ENCODE data around the gene ANKS1B.

The ANKS1B gene

GRCh38 chr12:99759444-99759843 lies 225.3 kb downstream of the ANKS1B start:
- DNase-seq (ENCODE audit: extremely low read depth, low read depth), result no peak
- TF ChIP-seq, protein P1, sequence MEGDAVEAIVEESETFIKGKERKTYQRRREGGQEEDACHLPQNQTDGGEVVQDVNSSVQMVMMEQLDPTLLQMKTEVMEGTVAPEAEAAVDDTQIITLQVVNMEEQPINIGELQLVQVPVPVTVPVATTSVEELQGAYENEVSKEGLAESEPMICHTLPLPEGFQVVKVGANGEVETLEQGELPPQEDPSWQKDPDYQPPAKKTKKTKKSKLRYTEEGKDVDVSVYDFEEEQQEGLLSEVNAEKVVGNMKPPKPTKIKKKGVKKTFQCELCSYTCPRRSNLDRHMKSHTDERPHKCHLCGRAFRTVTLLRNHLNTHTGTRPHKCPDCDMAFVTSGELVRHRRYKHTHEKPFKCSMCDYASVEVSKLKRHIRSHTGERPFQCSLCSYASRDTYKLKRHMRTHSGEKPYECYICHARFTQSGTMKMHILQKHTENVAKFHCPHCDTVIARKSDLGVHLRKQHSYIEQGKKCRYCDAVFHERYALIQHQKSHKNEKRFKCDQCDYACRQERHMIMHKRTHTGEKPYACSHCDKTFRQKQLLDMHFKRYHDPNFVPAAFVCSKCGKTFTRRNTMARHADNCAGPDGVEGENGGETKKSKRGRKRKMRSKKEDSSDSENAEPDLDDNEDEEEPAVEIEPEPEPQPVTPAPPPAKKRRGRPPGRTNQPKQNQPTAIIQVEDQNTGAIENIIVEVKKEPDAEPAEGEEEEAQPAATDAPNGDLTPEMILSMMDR (IDR thresholded peaks at IDR 0.05; ENCODE audit: low read depth, low read length), result no peak

GRCh38 chr12:99758997-99759396 lies 225.7 kb downstream of the ANKS1B start:
- TF ChIP-seq, protein P1 (IDR thresholded peaks at IDR 0.05; ENCODE audit: low read depth, low read length), result no peak
- DNase-seq (ENCODE audit: extremely low read depth, low read depth), result no peak

DNA sequence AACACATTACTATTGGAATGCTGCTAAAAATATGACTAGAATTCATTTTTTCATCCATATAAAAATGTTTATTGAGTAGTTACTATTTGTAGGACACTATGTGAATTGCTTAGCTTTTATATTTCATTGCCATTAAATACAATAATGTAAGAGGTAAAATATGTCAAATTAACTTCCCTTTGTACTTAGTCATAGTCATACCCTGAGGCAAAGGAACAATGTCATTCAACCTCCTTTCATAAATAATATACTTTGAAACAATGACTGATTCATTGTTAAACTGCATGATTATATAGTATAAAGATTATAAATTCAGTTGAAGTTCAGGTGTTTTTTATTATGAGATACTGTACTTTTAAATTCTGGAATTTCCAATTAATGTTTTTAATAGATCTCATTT lies 232.0 kb downstream of the ANKS1B start:
- TF ChIP-seq, protein P1 (IDR thresholded peaks at IDR 0.05; ENCODE audit: low read depth, low read length), result no peak
- no peak for DNase-seq (ENCODE audit: extremely low read depth, low read depth)

DNA sequence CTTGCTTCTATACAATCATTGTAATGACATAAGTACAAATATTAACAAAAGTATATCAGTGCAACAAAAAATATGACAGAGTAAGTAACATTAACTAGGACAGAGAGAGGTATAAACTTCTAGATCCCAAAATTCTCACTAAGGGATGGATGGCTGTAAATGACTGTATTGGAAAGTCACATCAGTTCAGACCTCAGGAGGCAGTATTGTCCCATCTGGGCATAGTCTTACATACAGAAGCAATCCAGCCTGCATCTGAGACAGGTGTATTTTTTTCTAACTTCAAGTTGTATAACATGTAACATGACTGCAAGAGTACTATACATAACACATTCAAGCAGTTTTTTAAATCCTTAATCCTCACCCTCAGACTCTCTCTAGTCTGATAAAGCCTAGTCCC lies 238.2 kb downstream of the ANKS1B start:
- TF ChIP-seq, protein P1 (IDR thresholded peaks at IDR 0.05; ENCODE audit: low read depth, low read length), result no peak
- DNase-seq (ENCODE audit: extremely low read depth, low read depth), result no peak

GRCh38 chr12:99745895-99746294 lies 238.8 kb downstream of the ANKS1B start:
- TF ChIP-seq, protein P1 (IDR thresholded peaks at IDR 0.05; ENCODE audit: low read depth, low read length), result no peak
- no peak for DNase-seq (ENCODE audit: extremely low read depth, low read depth)

- DNase-seq (ENCODE audit: extremely low read depth, low read depth), result no peak
- TF ChIP-seq, protein P1 (IDR thresholded peaks at IDR 0.05; ENCODE audit: low read depth, low read length), result no peak
Measured at GRCh38 chr12:99745121-99745520, 239.6 kb downstream of the ANKS1B start.

DNA sequence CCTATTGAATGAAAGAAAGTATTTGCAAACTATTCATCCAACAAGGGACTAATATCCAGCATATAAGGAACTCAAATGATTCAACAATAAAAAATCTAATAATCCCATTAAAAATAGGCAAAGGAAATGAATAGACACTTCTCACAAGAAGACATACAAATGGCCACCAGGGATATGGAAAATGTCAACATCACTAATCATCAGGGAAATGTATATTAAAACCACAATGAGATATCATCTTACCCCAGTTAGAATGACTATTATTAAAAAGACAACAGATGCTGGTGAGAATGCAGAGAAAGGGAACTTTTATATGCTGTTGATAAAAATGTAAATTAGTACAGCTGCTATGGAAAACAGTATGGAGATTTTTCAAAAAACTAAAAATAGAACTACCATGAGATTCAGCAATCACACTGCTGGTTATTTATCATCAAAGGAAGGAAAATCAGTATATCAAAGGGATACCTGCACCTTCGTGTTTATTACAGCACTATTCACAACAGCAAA lies 247.9 kb downstream of the ANKS1B start:
- no peak for DNase-seq (ENCODE audit: extremely low read depth, low read depth)
- TF ChIP-seq, protein P1 (IDR thresholded peaks at IDR 0.05; ENCODE audit: low read depth, low read length), result no peak

All from AG09319 (cell line).